Measurements from ENCODE around the gene TBX5.
"Not testable (repeated sequence)": the region's sequence is repeated elsewhere in the genome, so short reads cannot be mapped to it uniquely, and the experiment has no call there.

The TBX5 gene

GRCh38 chr12:114371733-114372132 is 34.2 kb downstream of the TBX5 start:
- no peak for DNase-seq (ENCODE audit: low spot score)

GRCh38 chr12:114371250-114371649 is 34.7 kb downstream of the TBX5 start:
- DNase-seq (ENCODE audit: low spot score) = no peak

GRCh38 chr12:114368685-114369452 is 37.1 kb downstream of the TBX5 start:
- DNase-seq (ENCODE audit: low spot score) = no peak

- DNase-seq (ENCODE audit: low spot score) = no peak
Observed at GRCh38 chr12:114361992-114362391, 44.0 kb downstream of the TBX5 start.

GRCh38 chr12:114361545-114361944 is 44.4 kb downstream of the TBX5 start:
- no peak for DNase-seq (ENCODE audit: low spot score)

GRCh38 chr12:114360485-114360884 is 45.5 kb downstream of the TBX5 start:
- DNase-seq (ENCODE audit: low spot score) = no peak

- no peak for DNase-seq (ENCODE audit: low spot score)
Observed at GRCh38 chr12:114355389-114356088, 50.4 kb downstream of the TBX5 start.

DNA sequence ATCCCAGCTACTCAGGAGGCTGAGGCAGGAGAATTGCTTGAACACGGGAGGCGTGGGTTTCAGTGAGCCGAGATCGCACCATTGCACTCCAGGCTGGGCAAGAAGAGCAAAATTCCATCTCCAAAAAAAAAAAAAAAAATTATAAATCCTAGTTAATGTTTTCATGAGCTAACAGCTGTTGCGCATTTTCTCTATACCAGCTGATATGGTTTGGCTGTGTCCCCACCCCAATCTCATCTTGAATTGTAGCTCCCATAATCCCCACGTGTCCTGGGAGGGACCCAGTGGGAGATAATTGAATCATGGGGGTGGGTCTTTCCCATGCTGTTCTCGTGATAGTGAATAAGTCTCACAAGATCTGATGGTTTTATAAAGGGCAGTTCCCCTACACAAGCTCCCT is 56.7 kb downstream of the TBX5 start:
- DNase-seq (ENCODE audit: low spot score) = not testable (repeated sequence)

GRCh38 chr12:114347861-114348260 is 58.1 kb downstream of the TBX5 start:
- DNase-seq (ENCODE audit: low spot score) = no peak

GRCh38 chr12:114344831-114345230 is 61.1 kb downstream of the TBX5 start:
- no peak for DNase-seq (ENCODE audit: low spot score)

DNA sequence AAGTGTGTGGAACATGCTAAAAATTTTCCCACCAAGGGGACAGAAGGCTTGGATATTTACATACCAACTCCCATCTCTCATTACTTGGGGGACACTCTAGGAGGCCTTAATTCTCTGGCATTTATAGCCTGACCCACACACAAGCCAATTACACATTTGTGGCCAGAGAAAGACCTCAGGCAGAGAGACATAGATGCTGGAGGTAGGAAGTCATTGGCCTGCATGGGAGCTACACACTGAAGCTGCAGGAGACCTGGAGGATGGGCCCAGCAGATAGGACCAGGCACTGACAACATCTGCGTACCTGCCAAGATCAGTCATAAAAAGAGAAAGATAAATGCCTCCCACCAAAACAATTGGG is 61.7 kb downstream of the TBX5 start:
- DNase-seq (ENCODE audit: low spot score) = no peak

DNA sequence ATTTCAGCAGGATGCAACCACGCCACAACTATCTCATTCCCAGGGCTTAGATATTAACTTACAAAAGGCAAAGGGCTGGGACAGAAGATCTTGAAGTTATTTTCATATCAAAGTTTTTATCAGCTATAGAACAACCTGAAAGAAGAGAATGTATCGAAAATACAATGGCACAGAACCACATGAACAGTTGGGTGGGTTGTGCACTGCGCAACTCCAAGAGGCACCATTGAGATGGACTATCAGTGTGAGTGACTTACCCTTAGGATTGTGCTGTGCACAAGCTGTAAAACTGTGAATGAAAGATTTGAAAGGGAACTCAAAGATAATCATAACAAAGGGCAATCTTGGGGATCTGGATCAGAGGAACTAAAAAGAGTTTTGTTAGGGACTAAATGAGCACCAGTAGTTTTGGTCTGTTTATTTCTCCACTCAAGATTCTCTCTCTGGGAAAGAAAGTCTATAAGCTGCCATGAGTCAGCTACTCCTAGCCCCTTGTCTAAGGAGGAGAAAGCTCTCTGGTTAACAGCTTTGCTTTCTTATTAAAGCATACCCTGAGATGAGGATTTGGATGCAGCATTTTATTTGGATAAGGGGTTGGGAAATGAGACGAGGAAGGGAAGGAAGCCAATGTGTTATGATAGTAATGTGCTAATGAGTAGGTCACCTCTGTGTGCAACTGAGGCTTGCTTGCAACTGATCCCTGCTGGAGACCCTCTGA is 62.2 kb downstream of the TBX5 start:
- DNase-seq (ENCODE audit: low spot score) = no peak

DNA sequence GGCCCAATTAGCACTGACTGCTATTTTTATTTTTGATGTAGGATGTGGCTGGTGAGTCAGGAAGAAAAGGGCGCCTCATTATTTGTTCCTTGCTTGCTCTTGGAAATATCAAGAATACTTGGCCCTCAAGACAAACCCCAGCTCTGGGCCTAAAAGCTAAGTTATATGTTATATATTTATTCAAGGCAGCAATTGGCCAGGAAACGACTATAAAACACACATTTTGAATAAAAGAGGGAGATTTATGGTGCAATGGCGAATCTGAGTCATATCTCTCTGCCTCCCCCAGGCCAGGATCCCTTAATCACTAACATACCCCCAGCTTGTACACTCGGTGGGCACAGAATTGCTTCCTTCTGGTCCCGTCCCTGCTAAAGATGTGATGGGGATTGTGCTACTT is 63.3 kb downstream of the TBX5 start:
- no peak for DNase-seq (ENCODE audit: low spot score)

- no peak for DNase-seq (ENCODE audit: low spot score)
Observed at GRCh38 chr12:114341635-114342034, 64.3 kb downstream of the TBX5 start.

DNA sequence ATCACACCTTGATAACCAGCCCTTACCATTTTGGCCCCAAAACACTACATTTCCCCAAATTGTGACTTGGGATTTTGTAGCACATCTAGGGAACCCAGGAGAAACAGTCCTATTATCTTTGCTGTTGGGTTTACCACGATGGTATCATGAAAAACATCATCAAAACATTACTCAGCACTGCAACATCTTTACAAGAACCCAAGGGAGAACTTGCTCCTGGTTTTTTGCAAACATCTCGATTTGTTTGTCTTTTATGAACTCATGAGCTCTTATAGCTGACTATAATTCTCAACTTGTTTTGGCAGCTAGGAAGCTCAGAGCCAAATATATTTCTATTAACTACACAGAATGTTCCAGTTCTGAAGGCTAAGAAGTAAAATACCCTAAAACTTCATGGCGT is 65.7 kb downstream of the TBX5 start:
- no peak for DNase-seq (ENCODE audit: low spot score)

GRCh38 chr12:114339626-114340025 is 66.3 kb downstream of the TBX5 start:
- no peak for DNase-seq (ENCODE audit: low spot score)

DNA sequence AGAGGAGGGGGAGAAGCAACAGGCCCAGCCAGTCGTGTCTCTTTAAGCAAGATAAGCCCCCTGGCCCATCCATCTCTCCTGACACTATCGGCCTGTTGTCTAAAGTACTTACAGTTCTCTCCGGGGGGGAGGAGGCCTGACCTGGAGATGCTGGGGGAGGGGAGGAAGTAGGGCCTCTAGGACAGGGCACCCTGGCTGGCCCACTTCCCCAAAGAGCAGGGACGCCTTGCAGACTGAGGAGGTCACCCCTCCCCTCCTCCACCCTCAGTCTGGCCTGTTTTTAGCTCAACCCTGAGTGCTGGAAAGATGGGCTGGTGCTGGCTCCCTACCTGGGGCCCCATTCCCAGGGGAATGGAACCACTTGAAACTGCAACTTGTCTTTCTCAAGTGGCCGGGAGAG is 70.3 kb downstream of the TBX5 start:
- no peak for DNase-seq (ENCODE audit: low spot score)

DNA sequence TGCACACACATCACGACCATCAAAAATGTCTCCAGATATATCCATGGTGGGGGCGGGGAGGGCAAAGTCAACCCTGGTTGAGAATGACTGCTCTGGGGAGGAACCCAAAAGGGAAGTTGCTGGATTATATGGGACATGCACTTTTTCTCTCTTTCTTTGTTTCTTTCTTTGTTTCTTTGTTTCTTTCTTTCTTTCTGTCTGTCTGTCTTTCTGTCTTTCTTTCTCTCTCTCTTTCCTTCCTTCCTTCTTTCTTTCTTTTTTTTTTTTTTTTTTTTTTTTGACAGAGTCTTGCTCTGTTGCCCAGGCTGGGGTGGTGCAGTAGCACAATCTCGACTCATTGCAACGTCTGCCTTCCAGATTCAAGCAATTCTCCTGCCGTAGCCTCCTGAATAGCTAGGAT is 71.5 kb downstream of the TBX5 start:
- DNase-seq (ENCODE audit: low spot score) = no peak

- no peak for DNase-seq (ENCODE audit: low spot score)
Observed at GRCh38 chr12:114328292-114328691, 77.7 kb downstream of the TBX5 start.

DNA sequence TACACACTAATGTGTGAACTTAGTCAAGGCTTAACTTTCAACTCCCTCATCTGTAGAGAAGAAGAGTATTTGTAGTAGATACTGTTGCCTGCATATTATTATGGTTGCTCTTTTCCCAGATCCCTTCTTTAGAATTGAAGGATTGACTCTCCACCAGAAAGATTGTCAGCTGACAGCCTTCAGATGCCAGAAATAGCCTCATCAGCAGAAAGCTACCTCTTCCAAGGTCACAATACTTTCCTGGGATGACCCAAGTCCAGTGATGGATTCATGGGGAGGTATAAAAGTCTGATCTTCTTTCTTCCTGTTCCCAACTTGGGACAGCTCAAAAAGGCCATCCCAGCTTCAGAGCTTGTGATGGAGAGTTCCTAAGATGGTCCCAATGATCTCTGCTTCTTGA is 78.2 kb downstream of the TBX5 start:
- DNase-seq (ENCODE audit: low spot score) = no peak

- DNase-seq (ENCODE audit: low spot score) = no peak
Observed at GRCh38 chr12:114321524-114321923, 84.4 kb downstream of the TBX5 start.

- no peak for DNase-seq (ENCODE audit: low spot score)
Observed at GRCh38 chr12:114320968-114321367, 85.0 kb downstream of the TBX5 start.

- DNase-seq (ENCODE audit: low spot score) = no peak
Observed at GRCh38 chr12:114320101-114320500, 85.8 kb downstream of the TBX5 start.

Data from hematopoietic multipotent progenitor cell treated with erythropoietin and hydrocortisone succinate and interleukin-3 and kit ligand, for 17 days (in vitro differentiated cells).